H9 (cell line): ENCODE results near the gene AKNA. TPM values are rescaled to one million over a fixed set of nuclear protein-coding genes. Genes with fewer than 3 reads are reported as not detected.

Experiments
- DNase-seq: peaks from one replicate; pipeline ENCODE4 v3.0.0-alpha.2; 2017
- H2AFZ ChIP-seq: one replicate; pipeline ENCODE4 v1.6.1; 2013; ENCODE audit warnings: mild to moderate bottlenecking, low read length, control low read depth, moderate library complexity
- H2AK5ac ChIP-seq: 2 replicates; pipeline ENCODE4 v1.6.1; 2013; ENCODE audit warnings: low read length, control low read depth, mixed read lengths; ENCODE audit not compliant: insufficient read length
- H2BK120ac ChIP-seq: one replicate; pipeline ENCODE4 v1.6.1; 2013; ENCODE audit warnings: low read depth, mild to moderate bottlenecking, low read length, control low read depth, inconsistent platforms; ENCODE audit not compliant: poor library complexity, severe bottlenecking
- H2BK12ac ChIP-seq: 2 replicates; pipeline ENCODE4 v1.6.1; 2013; ENCODE audit warnings: low read length, control low read depth, mixed read lengths, low read depth; ENCODE audit not compliant: insufficient read length
- H2BK15ac ChIP-seq: 2 replicates; pipeline ENCODE4 v1.6.1; 2013; ENCODE audit warnings: low read depth, low read length, control low read depth
- H2BK20ac ChIP-seq: one replicate; pipeline ENCODE4 v1.6.1; 2013; ENCODE audit warnings: low read depth, mild to moderate bottlenecking, low read length, control low read depth, inconsistent platforms; ENCODE audit not compliant: poor library complexity, severe bottlenecking
- H2BK5ac ChIP-seq: 2 replicates; pipeline ENCODE4 v1.6.1; 2013; ENCODE audit warnings: low read length, control low read depth, mixed read lengths; ENCODE audit not compliant: insufficient read length
- H3K14ac ChIP-seq: 2 replicates; pipeline ENCODE4 v1.6.1; 2013; ENCODE audit warnings: low read length, control low read depth; ENCODE audit not compliant: insufficient read depth
- H3K18ac ChIP-seq: 2 replicates; pipeline ENCODE4 v1.6.1; 2013; ENCODE audit warnings: low read depth, mild to moderate bottlenecking, mixed read lengths, low read length, control low read depth; ENCODE audit not compliant: insufficient read length
- H3K23ac ChIP-seq: 2 replicates; pipeline ENCODE4 v1.6.1; 2013; ENCODE audit warnings: low read length, control low read depth, mixed read lengths, low read depth; ENCODE audit not compliant: insufficient read length
- H3K23me2 ChIP-seq: 2 replicates; pipeline ENCODE4 v1.6.1; 2013; ENCODE audit warnings: low read depth, mild to moderate bottlenecking, mixed read lengths, low read length, control low read depth; ENCODE audit not compliant: insufficient read length, poor library complexity, severe bottlenecking
- H3K27ac ChIP-seq: 2 replicates; pipeline ENCODE4 v1.5.1; 2013; ENCODE audit warnings: low read length, control low read depth, mixed read lengths, low read depth; ENCODE audit not compliant: insufficient read length
- H3K27me3 ChIP-seq: 2 replicates; pipeline ENCODE4 v1.6.1; 2013; ENCODE audit warnings: low read length, control low read depth, inconsistent platforms; ENCODE audit not compliant: insufficient read depth
- H3K4ac ChIP-seq: 2 replicates; pipeline ENCODE4 v1.6.1; 2013; ENCODE audit warnings: low read depth, mild to moderate bottlenecking, control low read depth, inconsistent platforms, low read length, moderate library complexity
- H3K4me1 ChIP-seq: 2 replicates; pipeline ENCODE4 v1.6.1; 2013; ENCODE audit warnings: low read length, control low read depth, inconsistent platforms; ENCODE audit not compliant: insufficient read depth
- H3K4me2 ChIP-seq: 2 replicates; pipeline ENCODE4 v1.6.1; 2013; ENCODE audit warnings: low read length, control low read depth, mixed read lengths; ENCODE audit not compliant: insufficient read length, insufficient read depth
- H3K56ac ChIP-seq: 2 replicates; pipeline ENCODE4 v1.6.1; 2013; ENCODE audit warnings: low read depth, mild to moderate bottlenecking, mixed read lengths, low read length, control low read depth; ENCODE audit not compliant: insufficient read length
- H3K79me1 ChIP-seq: 2 replicates; pipeline ENCODE4 v1.6.1; 2013; ENCODE audit warnings: low read depth, mild to moderate bottlenecking, moderate library complexity, low read length, control low read depth, inconsistent platforms; ENCODE audit not compliant: insufficient read depth, poor library complexity, severe bottlenecking
- H3K79me2 ChIP-seq: 2 replicates; pipeline ENCODE4 v1.6.1; 2013; ENCODE audit warnings: low read length, control low read depth, inconsistent platforms; ENCODE audit not compliant: insufficient read depth
- H3K9ac ChIP-seq: 2 replicates; pipeline ENCODE4 v1.6.1; 2013; ENCODE audit warnings: low read length, control low read depth, mixed read lengths; ENCODE audit not compliant: insufficient read length; ENCODE audit errors: extremely low read depth
- H3K9me3 ChIP-seq: one replicate; pipeline ENCODE4 v1.6.1; 2013; ENCODE audit warnings: low read depth, low read length, inconsistent platforms; ENCODE audit not compliant: control insufficient read depth
- H3T11ph ChIP-seq: one replicate; pipeline ENCODE4 v1.6.1; 2013; ENCODE audit warnings: mild to moderate bottlenecking, low read length, control low read depth, inconsistent platforms
- H4K20me1 ChIP-seq: one replicate; pipeline ENCODE4 v1.6.1; 2013; ENCODE audit not compliant: control insufficient read depth, insufficient read length, insufficient read depth
- H4K5ac ChIP-seq: 2 replicates; pipeline ENCODE4 v1.6.1; 2013; ENCODE audit warnings: low read depth, mild to moderate bottlenecking, mixed read lengths, low read length, control low read depth; ENCODE audit not compliant: insufficient read length
- H4K8ac ChIP-seq: replicated peaks from 2 replicates; pipeline ENCODE4 v1.6.1; 2013; ENCODE audit warnings: low read length, control low read depth, mixed read lengths, low read depth; ENCODE audit not compliant: insufficient read length
- H4K91ac ChIP-seq: 2 replicates; pipeline ENCODE4 v1.6.1; 2013; ENCODE audit warnings: low read depth, mild to moderate bottlenecking, moderate library complexity, mixed read lengths, low read length, control low read depth; ENCODE audit not compliant: insufficient read length
- H3K27ac Mint-ChIP-seq, 3 experiments: 2 replicates in 2 of 3; 3 replicates in 1 of 3; pipeline ENCODE4 v1.8.0; 2020 to 2021; ENCODE audit warnings: mixed read lengths in 3 of 3, mild to moderate bottlenecking in 1 of 3, moderate library complexity in 1 of 3
- H3K27me3 Mint-ChIP-seq: 2 replicates; pipeline ENCODE4 v1.8.0; 2021; ENCODE audit warnings: low read depth, mild to moderate bottlenecking, moderate library complexity, mixed read lengths
- H3K36me3 Mint-ChIP-seq, 3 experiments: 2 replicates in 2 of 3; 3 replicates in 1 of 3; pipeline ENCODE4 v1.8.0; 2020 to 2021; ENCODE audit warnings: low read depth in 3 of 3, mixed read lengths in 3 of 3; ENCODE audit not compliant: insufficient read depth in 1 of 3
- H3K4me1 Mint-ChIP-seq, 2 experiments: 2 replicates each; pipeline ENCODE4 v1.8.0; 2020; ENCODE audit warnings: mixed read lengths in 2 of 2
- H3K4me3 Mint-ChIP-seq, 2 experiments: 2 replicates in 1 of 2; 3 replicates in 1 of 2; pipeline ENCODE4 v1.8.0; 2020 to 2021; ENCODE audit warnings: mild to moderate bottlenecking in 2 of 2, mixed read lengths in 2 of 2, moderate library complexity in 1 of 2
- H3K9me3 Mint-ChIP-seq, 2 experiments: 2 replicates in 1 of 2; 3 replicates in 1 of 2; pipeline ENCODE4 v1.8.0; 2020; ENCODE audit warnings: mild to moderate bottlenecking in 2 of 2, mixed read lengths in 2 of 2, moderate library complexity in 1 of 2
- CTCF ChIP-seq: fragments of 200-600 bp; sonication (generic); conservative IDR thresholded peaks from 3 replicates; pipeline ENCODE4 v1.8.0; 2021; ENCODE audit warnings: antibody characterized with exemption, mild to moderate bottlenecking
- WGBS: extraction: QIAGEN DNeasy Blood & Tissue Kit; methylation state at CpG from one replicate; pipeline ENCODE4 v1.1.7; 2013; ENCODE audit warnings: missing lambda C conversion rate, low lambda C conversion rate, mixed read lengths; ENCODE audit not compliant: insufficient read length; ENCODE audit errors: extremely low coverage; 5-methylcytosine and 5-hydroxymethylcytosine counted together
- total RNA-seq: library from RNA; stranded (reverse); gene quantifications from 2 replicates; pipeline ENCODE4 v1.2.1, GENCODE V29; 2021

The AKNA gene
- total RNA-seq, 1 experiment from 2014 or later = 19.7 TPM

DNA sequence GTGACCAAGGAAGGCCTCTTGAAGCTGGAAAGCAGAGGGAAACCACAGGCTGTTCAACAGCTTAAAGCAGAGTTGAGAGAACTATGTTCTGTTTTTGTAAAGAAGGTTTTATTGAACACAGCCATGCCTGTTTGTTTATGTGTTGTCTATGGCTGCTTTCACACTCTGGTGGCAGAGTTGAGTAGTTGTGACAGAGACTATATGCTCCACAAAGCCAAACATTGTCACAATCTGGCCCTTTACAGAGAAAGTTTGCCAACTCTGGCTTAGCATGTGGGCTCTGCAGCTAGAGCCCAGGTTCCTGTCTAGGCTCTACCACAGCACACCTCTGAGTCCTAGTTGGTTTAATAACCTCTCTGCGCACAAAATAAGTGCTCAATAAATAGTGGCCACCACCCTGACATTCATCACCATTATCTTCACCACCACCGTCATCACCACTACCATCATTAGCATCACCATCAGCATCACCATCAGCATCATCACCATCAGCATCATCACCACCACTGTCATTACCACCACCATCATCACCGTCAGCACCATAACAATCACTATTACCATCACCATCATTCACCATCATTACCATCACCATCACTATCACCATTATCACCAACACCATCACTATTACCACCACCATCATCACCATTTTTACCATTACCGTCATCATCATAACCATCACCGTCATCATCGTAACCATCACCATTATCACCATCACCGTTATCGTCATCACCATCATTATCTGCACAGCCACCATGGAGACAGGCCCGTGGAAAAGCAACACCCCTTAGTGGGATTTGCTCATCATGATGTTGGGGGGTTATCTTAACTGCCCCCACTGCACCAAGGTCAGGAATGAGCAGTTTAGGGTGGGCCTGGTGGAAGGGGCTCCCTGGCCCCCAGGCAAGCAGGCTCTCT, 18.3 kb downstream of the AKNA start:
- no peak overlapping the region for H4K91ac ChIP-seq
- peak overlapping the region; percentile 82 for H4K5ac ChIP-seq
- WGBS = 100% methylated on average over 6 of the region's 9 CpGs
- H3K27me3 ChIP-seq = no peaks in the 10 kb centered on the region
- no peak overlapping the region for H3K9ac ChIP-seq
- no peak overlapping the region for H2BK5ac ChIP-seq
- H3K14ac ChIP-seq = no peak overlapping the region
- no peaks in the 10 kb centered on the region for H3K9me3 ChIP-seq
- H3K9me3 Mint-ChIP-seq = no peaks in the 10 kb centered on the region
- H3K79me2 ChIP-seq = 0 out of 2 replicates have a peak, but pooled peaks cover 3% of the 10 kb centered on the region
- no peak overlapping the region for H3K23ac ChIP-seq
- H2BK120ac ChIP-seq = no peak overlapping the region
- no peaks in the 10 kb centered on the region for H3K79me1 ChIP-seq
- H3K56ac ChIP-seq = no peak overlapping the region
- H4K8ac ChIP-seq = peak overlapping the region; percentile 93
- no peak overlapping the region for H2BK20ac ChIP-seq
- H3K4ac ChIP-seq = no peak overlapping the region
- DNase-seq = no peak
- H2AK5ac ChIP-seq = no peak overlapping the region
- H3K4me1 Mint-ChIP-seq = peaks cover 34 to 38% of the 10 kb centered on the region in 2 experiments
- no peak overlapping the region for H3K18ac ChIP-seq
- no peaks in the 10 kb centered on the region for H3K27me3 Mint-ChIP-seq
- no peak overlapping the region for H3T11ph ChIP-seq
- H3K27ac ChIP-seq = peak overlapping the region; percentile 3
- H2BK12ac ChIP-seq = no peak overlapping the region
- H3K36me3 Mint-ChIP-seq = peaks cover 22 to 33% (median 25%) of the 10 kb centered on the region in 3 experiments
- H4K20me1 ChIP-seq = no peaks in the 10 kb centered on the region
- peak overlapping the region; percentile 4 to 99 (median 53); a peak in 5 of 7 replicates for H3K27ac Mint-ChIP-seq
- H3K4me3 Mint-ChIP-seq = peak overlapping the region in 1 of 2 experiments; percentile 62; a peak in 2 of 5 replicates
- no peak overlapping the region for H2AFZ ChIP-seq
- peaks cover 5% of the 10 kb centered on the region for H3K23me2 ChIP-seq
- H3K4me1 ChIP-seq = peaks cover 13% of the 10 kb centered on the region
- no peak overlapping the region for H2BK15ac ChIP-seq
- H3K4me2 ChIP-seq = peak overlapping the region; percentile 52
- TF ChIP-seq CTCF = no peak
